BJ (cell line): ENCODE measurements around the gene FBP2. TPM values are rescaled to one million over a fixed set of nuclear protein-coding genes. Genes with fewer than 3 reads are reported as not detected.

Experiments used
- CTCF ChIA-PET: fragments of 350-600 bp; formaldehyde crosslinking; extraction: SDS; loops from one replicate; lab custom pipeline; 2021; ENCODE audit warnings: antibody characterized with exemption, inconsistent platforms; lab: Yijun Ruan, JAX
- POLR2A ChIA-PET: fragments of 300-600 bp; sonication (Branson Sonifier 250); formaldehyde crosslinking; extraction: SDS; loops from one replicate; lab custom pipeline; 2021; ENCODE audit warnings: antibody characterized with exemption; lab: Charles Lee
- DNase-seq: peaks from one replicate; pipeline ENCODE4 v3.0.0-alpha.2; 2011; ENCODE audit warnings: low read depth
- H3K27me3 ChIP-seq: 2 replicates; pipeline ENCODE4 v1.6.0; 2011; ENCODE audit warnings: low read length; ENCODE audit not compliant: control insufficient read depth, insufficient read depth
- H3K36me3 ChIP-seq: 2 replicates; pipeline ENCODE4 v1.5.1; 2011; ENCODE audit warnings: low read length; ENCODE audit not compliant: control insufficient read depth, insufficient read depth
- H3K4me3 ChIP-seq: 2 replicates; pipeline ENCODE4 v1.5.1; 2011; ENCODE audit warnings: low read depth, mild to moderate bottlenecking, control low read depth, low read length
- CTCF ChIP-seq: IDR thresholded peaks from 2 replicates; pipeline ENCODE4 v1.5.1; 2011; ENCODE audit warnings: low read depth, mild to moderate bottlenecking, control low read depth, inconsistent platforms, low read length, moderate library complexity; ENCODE audit not compliant: insufficient read depth
- polyA plus RNA-seq: library from polyadenylated mRNA; depleted of rRNA; stranded (reverse); fragments of >200 nt; gene quantifications from 2 replicates; pipeline ENCODE4 v1.2.3, GENCODE V29; 2011; rRNA removed

Gene FBP2
- polyA plus RNA-seq, 1 experiment, result not detected

GRCh38 chr9:94511955-94512265 is 81.7 kb downstream of the FBP2 start:
- ChIA-PET POLR2A (no interaction called here), CTCF (no interaction called here)
- Histone ChIP-seq H3K36me3 (no peaks in the 10 kb centered on the region), H3K4me3 (no peak overlapping the region), H3K27me3 (no peaks in the 10 kb centered on the region; the same call in 1 of the 2 replicates)
- TF ChIP-seq CTCF, result no peak
- no peak for DNase-seq

- ChIA-PET CTCF (no interaction called here), POLR2A (no interaction called here)
- TF ChIP-seq CTCF, result no peak
- Histone ChIP-seq H3K4me3 (no peak overlapping the region), H3K36me3 (no peaks in the 10 kb centered on the region), H3K27me3 (no peaks in the 10 kb centered on the region; the same call in 1 of the 2 replicates)
- no peak for DNase-seq
Measured at GRCh38 chr9:94511134-94511954, 82.3 kb downstream of the FBP2 start.

Other genes starting within 250 kb of the FBP2 start
- gene PCAT7, start 38.7 kb downstream of the FBP2 start, polyA plus RNA-seq, result 0.04 TPM in 2 replicates
- gene FBP1, start 45.7 kb upstream of the FBP2 start, polyA plus RNA-seq, result 0.15 and 0.23 TPM in 2 replicates
- 52.1 and 57.3 TPM in 2 replicates for gene AOPEP, start 132.9 kb upstream of the FBP2 start, polyA plus RNA-seq